Mesothelial cell of epicardium (in vitro differentiated cells): ENCODE results near the gene AMFR. TPM values are rescaled to one million over a fixed set of nuclear protein-coding genes. Genes with fewer than 3 reads are reported as not detected.

Source experiments
- DNase-seq, 2 experiments: peaks; one replicate each; pipeline ENCODE4 v3.0.0; 2021; ENCODE audit warnings: low spot score in 2 of 2; ENCODE audit not compliant: unreplicated experiment in 2 of 2
- H3K27ac Mint-ChIP-seq: 2 replicates; pipeline ENCODE4 v1.8.0; 2021; ENCODE audit warnings: mixed read lengths
- H3K27me3 Mint-ChIP-seq: 2 replicates; pipeline ENCODE4 v1.8.0; 2021; ENCODE audit warnings: low read depth, mixed read lengths
- H3K36me3 Mint-ChIP-seq: 2 replicates; pipeline ENCODE4 v1.8.0; 2021; ENCODE audit warnings: mixed read lengths
- H3K4me1 Mint-ChIP-seq: 2 replicates; pipeline ENCODE4 v1.8.0; 2021; ENCODE audit warnings: mixed read lengths
- H3K4me3 Mint-ChIP-seq: 2 replicates; pipeline ENCODE4 v1.8.0; 2021; ENCODE audit warnings: mild to moderate bottlenecking, moderate library complexity, mixed read lengths
- H3K9me3 Mint-ChIP-seq: 2 replicates; pipeline ENCODE4 v1.8.0; 2021; ENCODE audit warnings: mixed read lengths
- CTCF ChIP-seq: fragments of 200-600 bp; sonication (generic); IDR thresholded peaks from one replicate; pipeline ENCODE4 v1.5.0; 2021; ENCODE audit warnings: antibody characterized with exemption; ENCODE audit not compliant: unreplicated experiment
- total RNA-seq: library from RNA; stranded (reverse); gene quantifications from 3 replicates; pipeline ENCODE4 v1.2.1, GENCODE V29; 2021

AMFR gene
- total RNA-seq, 1 donor from 2014 or later, result 60.0 TPM

DNA sequence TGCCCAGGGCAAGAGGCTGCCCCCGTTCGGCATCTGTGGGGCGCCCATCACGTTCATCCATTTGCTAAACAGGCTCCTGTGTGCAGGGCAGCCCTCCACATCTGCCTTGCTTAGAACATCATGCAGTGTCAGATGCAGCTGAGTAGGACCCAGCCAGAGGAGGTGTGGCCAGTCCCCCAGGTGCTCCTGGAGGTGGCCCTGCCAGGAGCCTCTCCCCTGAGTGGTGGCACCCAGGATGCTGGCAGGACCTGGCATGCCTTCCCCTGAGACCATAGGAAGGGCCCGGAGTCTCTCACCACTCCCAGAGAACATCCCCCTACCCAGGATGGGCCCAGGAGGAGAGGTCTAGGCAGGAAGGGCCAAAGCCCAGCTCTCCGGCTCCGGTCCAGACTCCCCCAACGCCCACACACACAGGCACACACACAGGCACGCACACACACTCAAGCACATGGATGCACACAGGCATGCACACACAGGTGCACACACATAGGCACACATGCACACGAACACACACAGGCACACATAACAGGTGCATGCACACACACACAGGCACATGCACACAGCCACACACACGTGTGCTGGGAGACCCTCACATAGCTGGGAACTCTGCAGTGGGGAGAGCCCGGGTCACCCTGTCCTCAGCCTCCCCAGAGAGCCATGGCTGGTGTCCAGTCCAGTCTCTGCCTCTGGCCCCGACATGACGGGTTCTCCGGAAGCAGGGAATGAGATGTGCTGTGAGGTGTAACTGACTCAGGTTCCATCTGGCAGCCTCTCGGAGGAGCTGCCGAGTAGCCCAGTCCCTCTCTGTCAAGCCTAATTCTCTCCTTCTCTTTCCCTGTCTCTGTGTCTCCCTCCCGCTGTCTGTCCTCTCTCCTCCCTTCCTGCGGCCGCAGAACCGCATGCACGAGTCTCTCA is 74.6 kb downstream of the AMFR start:
- TF ChIP-seq CTCF, result no peak
- Mint-ChIP-seq H3K4me3 (no peak overlapping the region), H3K27me3 (no peaks in the 10 kb centered on the region), H3K36me3 (no peaks in the 10 kb centered on the region), H3K27ac (no peak overlapping the region), H3K9me3 (no peaks in the 10 kb centered on the region), H3K4me1 (peaks cover 4% of the 10 kb centered on the region)
- DNase-seq, result peak in 1 of 2 experiments; percentile 12

- no peaks in the 10 kb centered on the region for H3K27me3 Mint-ChIP-seq
- no peaks in the 10 kb centered on the region for H3K9me3 Mint-ChIP-seq
- no peak for DNase-seq
- H3K27ac Mint-ChIP-seq, result no peak overlapping the region
- H3K4me3 Mint-ChIP-seq, result no peak overlapping the region
- TF ChIP-seq CTCF, result no peak
- H3K4me1 Mint-ChIP-seq, result peaks cover 2% of the 10 kb centered on the region
- no peaks in the 10 kb centered on the region for H3K36me3 Mint-ChIP-seq
Observed at GRCh38 chr16:56349711-56350161, 75.6 kb downstream of the AMFR start.

GRCh38 chr16:56349086-56349415 is 76.3 kb downstream of the AMFR start:
- Mint-ChIP-seq H3K27me3 (no peaks in the 10 kb centered on the region), H3K4me3 (no peak overlapping the region), H3K36me3 (no peaks in the 10 kb centered on the region), H3K9me3 (no peaks in the 10 kb centered on the region), H3K27ac (no peak overlapping the region), H3K4me1 (peaks cover 9% of the 10 kb centered on the region)
- DNase-seq, result no peak
- no peak for TF ChIP-seq CTCF

DNA sequence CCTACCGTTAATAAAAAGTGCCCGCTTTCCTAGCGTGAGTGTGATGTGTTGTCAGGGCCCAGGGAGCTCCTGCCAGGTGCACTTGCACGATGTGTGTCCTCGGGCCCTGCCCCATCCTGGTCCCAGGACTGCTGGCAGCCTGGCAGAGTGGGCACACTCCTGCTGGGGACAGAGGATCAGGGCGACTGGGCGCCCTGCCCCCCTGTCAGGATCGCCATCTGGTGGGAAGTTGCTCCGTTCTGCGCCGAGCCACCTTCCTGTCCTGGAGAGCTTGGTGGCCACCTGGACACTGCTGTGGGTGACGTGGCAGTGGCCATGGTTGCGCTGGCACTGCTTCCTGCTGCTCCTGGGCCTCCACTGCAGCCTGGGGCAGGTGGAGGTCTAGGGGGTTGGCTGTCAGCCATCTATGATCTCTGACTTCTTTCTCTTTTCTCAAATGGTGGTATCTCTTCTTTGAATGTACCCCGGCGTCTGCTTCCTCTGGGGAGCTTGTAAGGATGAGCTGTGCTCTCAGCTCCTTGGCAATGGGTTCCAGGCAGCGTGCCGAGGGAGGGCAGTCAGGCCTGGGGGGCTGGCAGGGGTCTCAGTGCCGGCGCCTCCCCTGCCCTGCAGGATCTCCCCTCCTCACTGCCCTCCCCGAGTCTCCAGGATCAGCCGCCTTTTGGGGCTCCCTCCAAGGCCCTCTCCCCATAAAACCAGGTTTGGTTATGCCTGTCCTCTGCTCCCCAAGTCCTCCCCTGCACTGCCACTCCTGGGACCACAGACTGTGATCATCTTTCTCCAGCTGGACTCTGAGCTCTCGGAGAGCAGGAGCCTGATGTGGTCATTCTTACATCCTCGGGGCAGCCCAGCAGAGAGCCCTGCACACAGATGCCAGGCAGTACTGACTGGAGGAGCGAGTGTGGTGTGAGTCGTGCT is 76.9 kb downstream of the AMFR start:
- Mint-ChIP-seq H3K4me1 (peaks cover 14% of the 10 kb centered on the region), H3K27ac (no peak overlapping the region), H3K4me3 (no peak overlapping the region), H3K9me3 (no peaks in the 10 kb centered on the region), H3K27me3 (no peaks in the 10 kb centered on the region), H3K36me3 (no peaks in the 10 kb centered on the region)
- DNase-seq, result no peak
- no peak for TF ChIP-seq CTCF

- no peaks in the 10 kb centered on the region for H3K27me3 Mint-ChIP-seq
- TF ChIP-seq CTCF, result no peak
- peaks cover 14% of the 10 kb centered on the region for H3K4me1 Mint-ChIP-seq
- H3K36me3 Mint-ChIP-seq, result no peaks in the 10 kb centered on the region
- no peak for DNase-seq
- H3K9me3 Mint-ChIP-seq, result no peaks in the 10 kb centered on the region
- H3K27ac Mint-ChIP-seq, result no peak overlapping the region
- H3K4me3 Mint-ChIP-seq, result no peak overlapping the region
Observed at GRCh38 chr16:56347670-56348069, 77.7 kb downstream of the AMFR start.
